BJ (cell line): ENCODE measurements around the gene S100A1. TPM values are rescaled to one million over a fixed set of nuclear protein-coding genes. Genes with fewer than 3 reads are reported as not detected.
A peak's percentile ranks its signal among the peaks of the same experiment; 100 is the strongest.

Source experiments
- CTCF ChIA-PET: fragments of 350-600 bp; formaldehyde crosslinking; extraction: SDS; loops from one replicate; lab custom pipeline; 2021; ENCODE audit warnings: antibody characterized with exemption, inconsistent platforms; lab: Yijun Ruan, JAX
- POLR2A ChIA-PET: fragments of 300-600 bp; sonication (Branson Sonifier 250); formaldehyde crosslinking; extraction: SDS; loops from one replicate; lab custom pipeline; 2021; ENCODE audit warnings: antibody characterized with exemption; lab: Charles Lee
- DNase-seq: peaks from one replicate; pipeline ENCODE4 v3.0.0-alpha.2; 2011; ENCODE audit warnings: low read depth
- H3K27me3 ChIP-seq: 2 replicates; pipeline ENCODE4 v1.6.0; 2011; ENCODE audit warnings: low read length; ENCODE audit not compliant: control insufficient read depth, insufficient read depth
- H3K36me3 ChIP-seq: 2 replicates; pipeline ENCODE4 v1.5.1; 2011; ENCODE audit warnings: low read length; ENCODE audit not compliant: control insufficient read depth, insufficient read depth
- H3K4me3 ChIP-seq: 2 replicates; pipeline ENCODE4 v1.5.1; 2011; ENCODE audit warnings: low read depth, mild to moderate bottlenecking, control low read depth, low read length
- CTCF ChIP-seq: IDR thresholded peaks from 2 replicates; pipeline ENCODE4 v1.5.1; 2011; ENCODE audit warnings: low read depth, mild to moderate bottlenecking, control low read depth, inconsistent platforms, low read length, moderate library complexity; ENCODE audit not compliant: insufficient read depth
- polyA plus RNA-seq: library from polyadenylated mRNA; depleted of rRNA; stranded (reverse); fragments of >200 nt; gene quantifications from 2 replicates; pipeline ENCODE4 v1.2.3, GENCODE V29; 2011

S100A1 gene
- polyA plus RNA-seq, 1 experiment: 0.71 TPM

GRCh38 chr1:153615406-153615805 is 12.8 kb upstream of the S100A1 start:
- Histone ChIP-seq H3K4me3 (no peak overlapping the region), H3K36me3 (0 out of 2 replicates have a peak, but pooled peaks cover 1% of the 10 kb centered on the region), H3K27me3 (no peaks in the 10 kb centered on the region)
- ChIA-PET POLR2A (interaction anchor here (0.6 kb wide), 1 partner anchor 70 kb away, joined by 3 read pairs; no protein-coding TSS in a partner anchor), CTCF (interaction anchor here (1.0 to 11.6 kb wide), 8 partner anchors 12 to 133 kb away, joined by 3 to 194 read pairs (median 12); partner anchors contain the start of genes S100A1 and S100A13)
- no peak for DNase-seq
- TF ChIP-seq CTCF: no peak

- Histone ChIP-seq H3K4me3 (no peak within 1 kb of the TSS), H3K36me3 (peaks cover 1% of the 10 kb centered on the region; the same call in 1 of the 2 replicates), H3K27me3 (no peaks in the 10 kb centered on the region)
- DNase-seq: no peak
- TF ChIP-seq CTCF: no peak
- POLR2A ChIA-PET: interaction anchor here (0.9 kb wide), 1 partner anchor 11 kb away, joined by 3 read pairs; the partner anchor contains the start of gene S100A13
- CTCF ChIA-PET: interaction anchor here (0.6 to 11.6 kb wide), 12 partner anchors 9 to 171 kb away, joined by 3 to 194 read pairs (median 14); partner anchors contain the start of genes CHTOP, S100A1, S100A13 and S100A6
Observed at GRCh38 chr1:153616144-153616916, 11.9 kb upstream of the S100A1 start, which contains the start of gene S100A14. TSS of gene S100A14 (minus strand) at chr1:153616325. CDS start at chr1:153615858, 467 bp downstream.

GRCh38 chr1:153616917-153617311 is 11.3 kb upstream of the S100A1 start:
- POLR2A ChIA-PET: interaction anchor here (0.9 to 1.3 kb wide), 2 partner anchors 10 to 11 kb away, joined by 3 to 4 read pairs; partner anchors contain the start of gene S100A13

GRCh38 chr1:153617663-153618062 is 10.6 kb upstream of the S100A1 start:
- no peaks in the 10 kb centered on the region for H3K27me3 ChIP-seq
- DNase-seq: no peak
- TF ChIP-seq CTCF: peak; percentile 89
- H3K4me3 ChIP-seq: no peak overlapping the region
- ChIA-PET POLR2A (interaction anchor here (1.3 kb wide), 1 partner anchor 10 kb away, joined by 4 read pairs; the partner anchor contains the start of gene S100A13), CTCF (interaction anchor here (0.7 to 11.6 kb wide), 19 partner anchors 10 to 122 kb away, joined by 3 to 194 read pairs (median 7); partner anchors contain the start of genes CHTOP, S100A1, S100A13 and S100A6)
- H3K36me3 ChIP-seq: peaks cover 4% of the 10 kb centered on the region

More at GRCh38 chr1:153616917-153617311, 11.3 kb upstream of the S100A1 start:
- no peak for DNase-seq
- no peaks in the 10 kb centered on the region for H3K27me3 ChIP-seq
- peaks cover 1% of the 10 kb centered on the region; the same call in 1 of the 2 replicates for H3K36me3 ChIP-seq
- no peak overlapping the region for H3K4me3 ChIP-seq
- CTCF ChIA-PET: interaction anchor here (0.6 to 11.6 kb wide), 16 partner anchors 9 to 170 kb away, joined by 3 to 194 read pairs (median 8); partner anchors contain the start of genes CHTOP, S100A1, S100A13 and S100A6
- TF ChIP-seq CTCF: no peak
